Gastroesophageal sphincter (tissue), 3 donors: ENCODE results near the gene LAMA5.

ENCODE experiments used
- EP300 ChIP-seq: sonication (generic); formaldehyde crosslinking; IDR thresholded peaks from one replicate; pipeline ENCODE4 v1.6.1; 2017; ENCODE audit warnings: antibody characterized with exemption, mild to moderate bottlenecking
- POLR2A ChIP-seq, 2 donors: fragments of 450-650 bp; IDR thresholded peaks; one replicate each; pipeline ENCODE4 v1.6.1; 2017; ENCODE audit warnings: antibody characterized with exemption in 2 of 2, mild to moderate bottlenecking in 2 of 2, moderate library complexity in 1 of 2
- POLR2AphosphoS5 ChIP-seq: sonication (generic); formaldehyde crosslinking; IDR thresholded peaks from one replicate; pipeline ENCODE4 v1.6.1; 2017; ENCODE audit warnings: antibody characterized with exemption
- TF ChIP-seq, protein P1 (sequence below), 4 experiments: fragments of 200-600 bp in 2 of 4; fragments of 450-650 bp in 2 of 4; sonication (generic) in 1 of 4; IDR thresholded peaks; one replicate each; pipeline ENCODE4 v1.5.1; 2017 to 2019; ENCODE audit warnings: antibody characterized with exemption in 4 of 4, mild to moderate bottlenecking in 2 of 4, moderate library complexity in 2 of 4

DNA sequence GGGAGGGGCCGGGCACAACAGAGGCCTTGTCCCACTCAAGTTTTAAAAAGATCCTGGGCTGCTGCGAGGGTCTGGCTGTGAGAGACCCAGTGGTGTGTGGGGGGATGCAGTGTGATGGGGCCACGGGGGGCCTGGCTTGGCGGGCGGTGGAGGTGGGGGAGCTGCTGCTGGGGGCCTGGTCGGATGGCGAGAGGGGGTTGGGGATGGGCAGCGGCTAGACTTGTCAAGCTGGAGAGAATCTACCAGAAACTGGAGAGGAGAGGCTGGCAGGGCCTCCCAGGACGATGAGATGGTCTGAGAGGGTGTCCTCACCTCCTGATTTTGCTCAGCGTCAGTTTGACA is 24.9 kb upstream of the LAMA5 start:
- TF ChIP-seq, protein P1, sequence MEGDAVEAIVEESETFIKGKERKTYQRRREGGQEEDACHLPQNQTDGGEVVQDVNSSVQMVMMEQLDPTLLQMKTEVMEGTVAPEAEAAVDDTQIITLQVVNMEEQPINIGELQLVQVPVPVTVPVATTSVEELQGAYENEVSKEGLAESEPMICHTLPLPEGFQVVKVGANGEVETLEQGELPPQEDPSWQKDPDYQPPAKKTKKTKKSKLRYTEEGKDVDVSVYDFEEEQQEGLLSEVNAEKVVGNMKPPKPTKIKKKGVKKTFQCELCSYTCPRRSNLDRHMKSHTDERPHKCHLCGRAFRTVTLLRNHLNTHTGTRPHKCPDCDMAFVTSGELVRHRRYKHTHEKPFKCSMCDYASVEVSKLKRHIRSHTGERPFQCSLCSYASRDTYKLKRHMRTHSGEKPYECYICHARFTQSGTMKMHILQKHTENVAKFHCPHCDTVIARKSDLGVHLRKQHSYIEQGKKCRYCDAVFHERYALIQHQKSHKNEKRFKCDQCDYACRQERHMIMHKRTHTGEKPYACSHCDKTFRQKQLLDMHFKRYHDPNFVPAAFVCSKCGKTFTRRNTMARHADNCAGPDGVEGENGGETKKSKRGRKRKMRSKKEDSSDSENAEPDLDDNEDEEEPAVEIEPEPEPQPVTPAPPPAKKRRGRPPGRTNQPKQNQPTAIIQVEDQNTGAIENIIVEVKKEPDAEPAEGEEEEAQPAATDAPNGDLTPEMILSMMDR (IDR thresholded peaks at IDR 0.05) = no peak
- TF ChIP-seq POLR2A (IDR thresholded peaks at IDR 0.05) (no peak), EP300 (no peak), POLR2AphosphoS5 (no peak)
